SH-SY5Y (cell line): Measurements from ENCODE around the gene RAF1.

Experiments
- GATA2 ChIP-seq: IDR thresholded peaks from 2 replicates; pipeline ENCODE4 v1.6.1; 2011; ENCODE audit warnings: mild to moderate bottlenecking, low read depth, low read length
- GATA3 ChIP-seq: IDR thresholded peaks from 2 replicates; pipeline ENCODE4 v1.6.1; 2011; ENCODE audit warnings: low read depth, mild to moderate bottlenecking, low read length, moderate library complexity

GRCh38 chr3:12624056-12624455, 39.9 kb downstream of the RAF1 start:
- TF ChIP-seq GATA2 (no peak), GATA3 (no peak)
